ENCODE data around the gene SYT7.

GRCh38 chr11:61481806-61482205, 99.1 kb downstream of the SYT7 start:
- TF ChIP-seq CTCF (IDR thresholded peaks at IDR 0.05) (no peak), POLR2A (IDR thresholded peaks at IDR 0.05; ENCODE audit: low read length) (no peak), REST (IDR thresholded peaks at IDR 0.05) (no peak), KDM1A (IDR thresholded peaks at IDR 0.05; ENCODE audit: low read depth) (no peak), SREBF2 (IDR thresholded peaks at IDR 0.05) (no peak), POLR2AphosphoS2 (conservative IDR thresholded peaks at IDR 0.05; ENCODE audit: low read length) (no peak), RAD21 (conservative IDR thresholded peaks at IDR 0.05 in 1 of 2, IDR thresholded peaks at IDR 0.05 in 1 of 2) (no peak), ELK1 (IDR thresholded peaks at IDR 0.05; ENCODE audit: low read depth, low read length) (no peak), SMC3 (IDR thresholded peaks at IDR 0.05) (no peak), EP300 (IDR thresholded peaks at IDR 0.05) (no peak), BHLHE40 (IDR thresholded peaks at IDR 0.05; ENCODE audit: low read depth, low read length) (no peak), MYC (IDR thresholded peaks at IDR 0.05; ENCODE audit: borderline replicate concordance, low read length) (no peak), MAX (IDR thresholded peaks at IDR 0.05) (no peak)
